Mesenchymal stem cell (in vitro differentiated cells and primary cell): ENCODE measurements around the gene AP1S1.
"Not testable (repeated sequence)": the region's sequence is repeated elsewhere in the genome, so short reads cannot be mapped to it uniquely, and the experiment has no call there.

ENCODE experiments used
- DNase-seq: peaks from one replicate; pipeline ENCODE4 v3.0.0-alpha.2; 2013
- H2AFZ ChIP-seq: one replicate; pipeline ENCODE4 v1.6.1; 2013; ENCODE audit warnings: low read depth, mild to moderate bottlenecking, control low read depth, inconsistent platforms, low read length, moderate library complexity
- H2AK5ac ChIP-seq: 2 replicates; pipeline ENCODE4 v1.6.1; 2013; ENCODE audit warnings: low read length, moderate library complexity, mild to moderate bottlenecking, inconsistent platforms; ENCODE audit not compliant: severe bottlenecking
- H2BK120ac ChIP-seq: one replicate; pipeline ENCODE4 v1.6.1; 2013; ENCODE audit warnings: low read depth, mild to moderate bottlenecking, inconsistent platforms, low read length, moderate library complexity
- H2BK12ac ChIP-seq, 2 experiments: one replicate each; pipeline ENCODE4 v1.6.1; 2013; ENCODE audit warnings: inconsistent platforms in 2 of 2, low read length in 2 of 2, mild to moderate bottlenecking in 2 of 2, moderate library complexity in 2 of 2, control low read depth in 1 of 2
- H2BK15ac ChIP-seq: one replicate; pipeline ENCODE4 v1.6.1; 2013; ENCODE audit warnings: mild to moderate bottlenecking, low read depth, inconsistent platforms; ENCODE audit not compliant: poor library complexity, severe bottlenecking
- H2BK5ac ChIP-seq: 2 replicates; pipeline ENCODE4 v1.6.1; 2013; ENCODE audit warnings: low read depth, mild to moderate bottlenecking, low read length, control low read depth, inconsistent platforms; ENCODE audit not compliant: poor library complexity, severe bottlenecking
- H3K14ac ChIP-seq, 2 experiments: one replicate each; pipeline ENCODE4 v1.6.1; 2013; ENCODE audit warnings: inconsistent platforms in 2 of 2, low read length in 2 of 2, control low read depth in 1 of 2, mild to moderate bottlenecking in 1 of 2, moderate library complexity in 1 of 2
- H3K18ac ChIP-seq, 2 experiments: one replicate each; pipeline ENCODE4 v1.6.1; 2013; ENCODE audit warnings: inconsistent platforms in 2 of 2, low read length in 2 of 2, control low read depth in 1 of 2, low read depth in 1 of 2, mild to moderate bottlenecking in 1 of 2
- H3K23ac ChIP-seq, 2 experiments: one replicate each; pipeline ENCODE4 v1.6.1; 2013; ENCODE audit warnings: inconsistent platforms in 2 of 2, low read length in 2 of 2, mild to moderate bottlenecking in 2 of 2, moderate library complexity in 2 of 2, control low read depth in 1 of 2
- H3K27ac ChIP-seq: 2 replicates; pipeline ENCODE4 v1.5.1; 2013; ENCODE audit warnings: mild to moderate bottlenecking, moderate library complexity, low read length, control low read depth, inconsistent platforms; ENCODE audit not compliant: poor library complexity, severe bottlenecking
- H3K27me3 ChIP-seq, 2 experiments: 2 replicates each; pipeline versions ENCODE4 v1.6.1 to v1.7.0; 2013; ENCODE audit warnings: low read length in 2 of 2, mild to moderate bottlenecking in 2 of 2, moderate library complexity in 2 of 2, control low read depth in 1 of 2, inconsistent platforms in 1 of 2; ENCODE audit not compliant: control insufficient read depth in 1 of 2, insufficient read depth in 1 of 2
- H3K36me3 ChIP-seq, 2 experiments: 2 replicates each; pipeline versions ENCODE4 v1.6.1 to v1.7.0; 2013; ENCODE audit warnings: low read length in 2 of 2, control low read depth in 1 of 2, inconsistent platforms in 1 of 2, low read depth in 1 of 2, mild to moderate bottlenecking in 1 of 2; ENCODE audit not compliant: insufficient read depth in 2 of 2, control insufficient read depth in 1 of 2
- H3K4ac ChIP-seq, 2 experiments: one replicate each; pipeline ENCODE4 v1.6.1; 2013; ENCODE audit warnings: inconsistent platforms in 2 of 2, low read length in 2 of 2, mild to moderate bottlenecking in 2 of 2, moderate library complexity in 2 of 2, control low read depth in 1 of 2, low read depth in 1 of 2
- H3K4me1 ChIP-seq: 2 replicates; pipeline ENCODE4 v1.6.1; 2013; ENCODE audit warnings: low read depth, low read length, control low read depth; ENCODE audit not compliant: control insufficient read depth, insufficient read depth
- H3K4me2 ChIP-seq: 2 replicates; pipeline ENCODE4 v1.6.1; 2013; ENCODE audit warnings: low read length, mild to moderate bottlenecking, inconsistent platforms; ENCODE audit not compliant: poor library complexity, severe bottlenecking
- H3K4me3 ChIP-seq, 2 experiments: 2 replicates each; pipeline versions ENCODE4 v1.5.1 to v1.7.0; 2013; ENCODE audit warnings: low read length in 2 of 2, mild to moderate bottlenecking in 2 of 2, control low read depth in 1 of 2, low read depth in 1 of 2; ENCODE audit not compliant: insufficient read depth in 1 of 2
- H3K79me1 ChIP-seq: replicated peaks from 2 replicates; pipeline ENCODE4 v1.6.1; 2013; ENCODE audit warnings: mild to moderate bottlenecking, control low read depth, low read length, inconsistent platforms; ENCODE audit not compliant: poor library complexity, severe bottlenecking
- H3K9ac ChIP-seq: 2 replicates; pipeline ENCODE4 v1.7.0; 2013; ENCODE audit warnings: mild to moderate bottlenecking, low read length, moderate library complexity
- H3K9me3 ChIP-seq: 2 replicates; pipeline ENCODE4 v1.7.0; 2013; ENCODE audit warnings: mild to moderate bottlenecking, low read length; ENCODE audit not compliant: control insufficient read depth
- H4K8ac ChIP-seq: one replicate; pipeline ENCODE4 v1.6.1; 2013; ENCODE audit warnings: inconsistent platforms, mild to moderate bottlenecking, low read length, moderate library complexity
- H4K91ac ChIP-seq: one replicate; pipeline ENCODE4 v1.6.1; 2013; ENCODE audit warnings: mild to moderate bottlenecking, low read length, inconsistent platforms
- WGBS: methylation state at CpG from one replicate; pipeline ENCODE4 v1.1.7; 2013; ENCODE audit warnings: mixed read lengths; 5-methylcytosine and 5-hydroxymethylcytosine counted together

AP1S1 gene

GRCh38 chr7:101128040-101128834, 26.0 kb upstream of the AP1S1 start:
- no peaks in the 10 kb centered on the region for H3K27me3 ChIP-seq
- H3K23ac ChIP-seq: no peak overlapping the region
- peak overlapping the region; percentile 32 to 91 for H2BK12ac ChIP-seq
- no peak overlapping the region for H2AFZ ChIP-seq
- peak; percentile 53 for DNase-seq
- peak overlapping the region; percentile 79 to 83 for H3K18ac ChIP-seq
- WGBS: 63% methylated on average over 14 of the region's 14 CpGs
- peak overlapping the region; percentile 56 for H3K27ac ChIP-seq
- H3K4me1 ChIP-seq: peaks cover 35% of the 10 kb centered on the region
- peaks cover 33 to 37% of the 10 kb centered on the region in 2 experiments for H3K36me3 ChIP-seq
- H4K91ac ChIP-seq: peak overlapping the region; percentile 92
- H3K9me3 ChIP-seq: no peaks in the 10 kb centered on the region
- peak overlapping the region; percentile 41 to 68 for H3K14ac ChIP-seq
- H2BK15ac ChIP-seq: peak overlapping the region; percentile 84
- peak overlapping the region; percentile 57 for H2BK120ac ChIP-seq
- peak overlapping the region; percentile 75 for H3K4me2 ChIP-seq
- peak overlapping the region; percentile 31 to 75 for H3K4ac ChIP-seq
- H3K79me1 ChIP-seq: peaks cover 3% of the 10 kb centered on the region
- peak overlapping the region; percentile 88 for H4K8ac ChIP-seq
- no peak overlapping the region for H2BK5ac ChIP-seq
- peak overlapping the region; percentile 62 to 86 for H3K4me3 ChIP-seq
- H2AK5ac ChIP-seq: peak overlapping the region; percentile 20
- H3K9ac ChIP-seq: peak overlapping the region; percentile 92

- no peak overlapping the region for H3K4ac ChIP-seq
- H3K79me1 ChIP-seq: peaks cover 6% of the 10 kb centered on the region
- no peak overlapping the region for H3K14ac ChIP-seq
- H3K4me1 ChIP-seq: peaks cover 41% of the 10 kb centered on the region
- WGBS: no CpG with 5 or more reads among the region's 3 CpGs
- H3K4me3 ChIP-seq: peak overlapping the region in 1 of 2 experiments; percentile 86
- no peak overlapping the region for H3K4me2 ChIP-seq
- no peak overlapping the region for H2BK12ac ChIP-seq
- peak; percentile 62 for DNase-seq
- no peak overlapping the region for H2BK15ac ChIP-seq
- no peaks in the 10 kb centered on the region for H3K27me3 ChIP-seq
- no peak overlapping the region for H4K8ac ChIP-seq
- H3K23ac ChIP-seq: no peak overlapping the region
- H3K9me3 ChIP-seq: no peaks in the 10 kb centered on the region
- no peak overlapping the region for H2AK5ac ChIP-seq
- H3K27ac ChIP-seq: peak overlapping the region; percentile 14
- H2BK5ac ChIP-seq: no peak overlapping the region
- H3K9ac ChIP-seq: peak overlapping the region; percentile 68
- H2AFZ ChIP-seq: no peak overlapping the region
- no peak overlapping the region for H4K91ac ChIP-seq
- peaks cover 44 to 51% of the 10 kb centered on the region in 2 experiments for H3K36me3 ChIP-seq
- H2BK120ac ChIP-seq: no peak overlapping the region
- H3K18ac ChIP-seq: no peak overlapping the region
Observed at GRCh38 chr7:101129603-101130117, 24.6 kb upstream of the AP1S1 start.

GRCh38 chr7:101132626-101133600, 21.4 kb upstream of the AP1S1 start:
- H3K4ac ChIP-seq, H2BK120ac ChIP-seq, H2AFZ ChIP-seq, H4K8ac ChIP-seq, H2AK5ac ChIP-seq, H3K23ac ChIP-seq, H2BK15ac ChIP-seq, H2BK5ac ChIP-seq, H3K79me1 ChIP-seq, H3K4me2 ChIP-seq, H4K91ac ChIP-seq, H3K9me3 ChIP-seq, H2BK12ac ChIP-seq, H3K27me3 ChIP-seq, H3K14ac ChIP-seq, H3K4me3 ChIP-seq: not testable (repeated sequence)
- peaks cover 31% of the 10 kb centered on the region for H3K4me1 ChIP-seq
- WGBS: 76% methylated on average over 15 of the region's 18 CpGs
- peak; percentile 72 for DNase-seq
- H3K36me3 ChIP-seq: peaks cover 64 to 79% of the 10 kb centered on the region in 2 experiments
- H3K27ac ChIP-seq: peak overlapping the region; percentile 44
- H3K18ac ChIP-seq: peak overlapping the region in 1 of 2 experiments; percentile 73
- peak overlapping the region; percentile 76 for H3K9ac ChIP-seq
